Psoas muscle (tissue), 8 donors: ENCODE results near the gene TSPAN2. TPM values are rescaled to one million over a fixed set of nuclear protein-coding genes. Genes with fewer than 3 reads are reported as not detected.

Source experiments
- ATAC-seq, 4 donors: fragments of 200-7000 bp; cut with Tn5 transposase; one replicate each; pipeline ENCODE4 v1.9.1; 2020; ENCODE audit warnings: moderate library complexity in 3 of 4, mild to moderate bottlenecking in 2 of 4
- DNase-seq, 2 donors: peaks; one replicate each; pipeline ENCODE4 v3.0.0-alpha.2; 2020
- H3K27ac ChIP-seq: fragments of 200-600 bp; one replicate; pipeline ENCODE4 v1.8.0; 2022
- H3K27me3 ChIP-seq, 3 donors: fragments of 200-600 bp in 1 of 3; one replicate each; pipeline versions ENCODE4 v1.6.1 to v1.8.0; 2013 to 2022; ENCODE audit warnings: low read length in 2 of 3, mild to moderate bottlenecking in 2 of 3, moderate library complexity in 1 of 3; ENCODE audit not compliant: insufficient read depth in 3 of 3
- H3K36me3 ChIP-seq, 2 donors: fragments of 200-600 bp in 1 of 2; one replicate each; pipeline versions ENCODE4 v1.6.1 to v1.8.0; 2013 to 2022; ENCODE audit warnings: low read depth in 1 of 2, mild to moderate bottlenecking in 1 of 2, moderate library complexity in 1 of 2; ENCODE audit not compliant: insufficient read depth in 1 of 2
- H3K4me1 ChIP-seq: fragments of 200-600 bp; one replicate; pipeline ENCODE4 v1.8.0; 2022
- H3K4me3 ChIP-seq: fragments of 200-600 bp; one replicate; pipeline ENCODE4 v1.8.0; 2022; ENCODE audit warnings: mild to moderate bottlenecking
- H3K9me3 ChIP-seq: fragments of 200-600 bp; one replicate; pipeline ENCODE4 v1.8.0; 2022
- CTCF ChIP-seq: fragments of 200-600 bp; IDR thresholded peaks from one replicate; pipeline ENCODE4 v1.8.0; 2022; ENCODE audit warnings: antibody characterized with exemption
- WGBS, 3 donors: extraction: QIAGEN DNeasy Blood & Tissue Kit; methylation state at CpG; one replicate each; pipeline versions ENCODE4 v1.1.6 to v1.1.7; 2013; 5-methylcytosine and 5-hydroxymethylcytosine counted together
- intact Hi-C, 2 donors: fragments of 100-400 bp; cut with DNase I; formaldehyde crosslinking; loops; one replicate each; pipeline versions ENCODE4 v1.11.0 to v1.14.2; 2022
- polyA plus RNA-seq, 3 donors: library from polyadenylated mRNA; stranded (reverse); fragments of 200-250 nt; gene quantifications; one replicate each; pipeline ENCODE4 v1.2.3, GENCODE V29; 2013
- total RNA-seq, 4 donors: library from RNA; stranded (reverse); fragmentation: NEBNext Ultra II Directional in 2 of 4; extraction: Animal tissue kit (Norgen Biotek cat#: 25700) in 2 of 4; gene quantifications; one replicate each; pipeline versions ENCODE4 v1.2.1 to v1.2.4, GENCODE V29; 2021 to 2023
- donor health status: healthy with polysubstance abuse.
- donor health status: DM: no; HTN: no; CAD: no; lungs with moderate emphysema.
- donor health status: Bipolar disorder and iron deficiency.
- donor health status: healthy.
- donor health status: DM: yes; HTN: yes; CAD: no.
- donor health status: DM: no; HTN: no; CAD: no.
- donor health status: DM: no; HTN: no; CAD: no.
- donor health status: DM: yes; HTN: yes; CAD: no.

The TSPAN2 gene
- total and polyA plus RNA-seq, 7 donors, result 0.87 to 2.3 (median 1.4) TPM

DNA sequence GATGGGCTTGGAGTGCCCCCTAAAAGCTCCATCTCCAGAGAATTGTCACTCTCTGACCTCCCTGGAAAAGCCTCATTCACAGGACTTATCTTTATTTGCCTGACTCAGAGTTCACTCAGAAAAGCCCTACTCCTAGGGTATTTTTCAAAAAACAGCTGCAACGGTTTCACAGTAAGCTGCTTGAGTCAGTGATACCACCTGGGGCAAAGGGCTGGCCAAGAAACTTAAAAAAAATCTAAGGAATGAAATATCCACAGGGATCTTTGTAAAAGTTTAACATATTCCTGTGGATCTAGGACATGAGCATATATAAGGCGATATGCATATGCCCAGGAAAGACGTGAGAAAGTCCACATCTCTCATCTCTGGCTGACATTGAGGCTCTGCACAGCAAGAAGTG, 33.8 kb upstream of the TSPAN2 start:
- H3K4me1 ChIP-seq, result no peaks in the 10 kb centered on the region
- intact Hi-C loops, result no loop called here
- no peak overlapping the region for H3K27ac ChIP-seq
- H3K36me3 ChIP-seq, result no peaks in the 10 kb centered on the region
- 52 to 57% (median 52%) methylated on average over 3 of the region's 3 CpGs for WGBS, 3 donors
- TF ChIP-seq CTCF, result no peak
- H3K9me3 ChIP-seq, result no peaks in the 10 kb centered on the region
- H3K27me3 ChIP-seq, result no peaks in the 10 kb centered on the region
- no peak for DNase-seq
- no peak overlapping the region for H3K4me3 ChIP-seq
- ATAC-seq, result no peak

DNA sequence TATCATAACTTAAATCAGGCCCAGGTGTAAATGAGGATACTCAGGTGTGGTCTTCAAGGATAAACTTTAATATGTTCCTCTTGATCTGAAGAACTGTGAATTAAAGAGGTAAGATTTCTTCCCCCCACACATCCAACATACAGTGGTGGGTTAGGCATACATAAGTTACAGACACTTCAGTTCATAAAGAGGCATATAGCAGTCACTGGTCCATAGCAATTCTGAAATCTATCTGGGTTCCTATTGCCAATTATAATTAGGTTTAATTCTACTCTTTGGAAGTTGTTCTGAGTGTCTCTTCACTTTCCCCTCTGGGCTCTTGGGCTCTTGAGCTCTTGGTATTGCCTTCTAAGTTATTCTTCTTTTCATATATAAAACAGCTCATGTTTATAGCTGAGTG, 32.5 kb upstream of the TSPAN2 start:
- H3K4me1 ChIP-seq, result no peaks in the 10 kb centered on the region
- ATAC-seq, result no peak
- no peak for DNase-seq
- TF ChIP-seq CTCF, result no peak
- no peaks in the 10 kb centered on the region for H3K9me3 ChIP-seq
- no peaks in the 10 kb centered on the region for H3K27me3 ChIP-seq
- H3K36me3 ChIP-seq, result no peaks in the 10 kb centered on the region
- no peak overlapping the region for H3K27ac ChIP-seq
- H3K4me3 ChIP-seq, result no peak overlapping the region
- intact Hi-C loops, result no loop called here

DNA sequence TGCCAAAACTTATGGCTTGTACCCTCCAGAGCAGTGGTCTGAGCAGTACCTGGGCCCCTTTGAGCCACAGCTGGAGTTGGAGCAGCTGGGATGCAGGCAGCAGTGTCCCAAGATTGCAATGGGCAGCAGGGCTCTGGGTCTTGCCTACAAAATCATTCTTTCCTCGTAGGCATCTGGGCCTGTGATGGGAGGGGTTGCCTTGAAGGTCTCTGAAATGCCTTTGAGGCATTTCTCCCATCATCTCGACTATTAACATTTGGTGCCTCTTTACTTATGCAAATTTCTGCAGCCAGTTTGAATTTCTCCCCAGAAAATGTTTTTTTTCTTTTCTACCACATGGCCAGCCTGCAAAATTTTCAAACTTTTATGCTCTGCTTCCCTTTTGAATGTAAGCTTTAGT, 31.0 kb upstream of the TSPAN2 start:
- intact Hi-C loops, result no loop called here
- Histone ChIP-seq H3K36me3 (no peaks in the 10 kb centered on the region), H3K4me1 (no peaks in the 10 kb centered on the region), H3K27ac (no peak overlapping the region), H3K4me3 (no peak overlapping the region), H3K9me3 (no peaks in the 10 kb centered on the region), H3K27me3 (no peaks in the 10 kb centered on the region)
- DNase-seq (no peak), ATAC-seq (no peak)
- 53 to 60% (median 55%) methylated on average over 2 of the region's 2 CpGs for WGBS, 3 donors
- TF ChIP-seq CTCF, result no peak

DNA sequence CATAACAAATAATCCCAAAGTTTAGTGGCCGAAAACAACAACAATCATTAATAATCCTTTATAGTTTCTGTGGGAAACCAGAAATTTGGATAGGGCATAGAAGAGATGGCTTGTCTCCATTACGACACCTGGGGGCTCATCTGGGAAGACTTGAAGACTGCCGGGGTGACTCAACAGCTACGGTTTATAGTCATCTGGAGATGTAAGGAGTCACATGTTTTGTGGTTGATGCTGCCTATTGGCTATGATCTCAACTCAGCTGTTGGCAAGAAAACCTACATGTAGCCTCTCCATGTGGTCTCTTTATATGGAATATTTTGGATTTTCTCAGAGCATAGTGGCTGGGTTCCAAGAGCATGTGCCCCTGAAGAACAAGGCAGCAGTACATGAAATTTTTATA, 29.3 kb upstream of the TSPAN2 start:
- Histone ChIP-seq H3K9me3 (no peaks in the 10 kb centered on the region), H3K4me3 (no peak overlapping the region), H3K27ac (no peak overlapping the region), H3K27me3 (no peaks in the 10 kb centered on the region), H3K36me3 (no peaks in the 10 kb centered on the region), H3K4me1 (no peaks in the 10 kb centered on the region)
- no peak for TF ChIP-seq CTCF
- no peak for DNase-seq
- 84 to 86% (median 85%) methylated on average over 4 of the region's 4 CpGs for WGBS, 3 donors
- ATAC-seq, result no peak
- intact Hi-C loops, result no loop called here

DNA sequence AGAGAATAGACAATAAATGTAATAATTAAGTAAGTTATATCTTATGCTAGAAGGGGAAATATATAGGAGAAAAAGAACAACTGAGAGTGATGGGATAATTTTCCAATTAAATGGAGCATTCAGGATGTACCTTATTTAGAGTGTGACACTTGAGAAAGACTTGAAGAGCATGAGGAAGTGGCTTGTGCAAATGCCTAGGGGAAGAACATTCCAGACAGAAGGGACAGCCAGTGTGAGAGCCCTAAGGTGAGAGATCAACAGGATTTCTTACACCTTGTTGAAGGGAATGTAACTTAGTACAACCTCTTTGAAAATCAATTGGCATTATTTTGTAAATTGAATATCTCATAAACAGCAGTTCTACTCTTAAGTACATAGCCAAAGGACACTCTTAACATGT, 28.8 kb upstream of the TSPAN2 start:
- intact Hi-C loops, result no loop called here
- H3K36me3 ChIP-seq, result no peaks in the 10 kb centered on the region
- no peak overlapping the region for H3K27ac ChIP-seq
- H3K4me3 ChIP-seq, result no peak overlapping the region
- no peaks in the 10 kb centered on the region for H3K4me1 ChIP-seq
- no peaks in the 10 kb centered on the region for H3K27me3 ChIP-seq
- no peaks in the 10 kb centered on the region for H3K9me3 ChIP-seq
- DNase-seq (no peak), ATAC-seq (no peak)
- TF ChIP-seq CTCF, result no peak
